D341Med (cell line): ENCODE measurements around the gene WNT7A.
"Not testable (repeated sequence)": the region's sequence is repeated elsewhere in the genome, so short reads cannot be mapped to it uniquely, and the experiment has no call there.

Source experiments
- DNase-seq: peaks from one replicate; pipeline ENCODE4 v3.0.0; 2012; ENCODE audit warnings: low spot score

The WNT7A gene

GRCh38 chr3:13879946-13880810 lies at the start of gene WNT7A:
TSS of gene WNT7A (minus strand) at chr3:13880071. CDS start at chr3:13879816, 255 bp downstream.
- DNase-seq, result peak; percentile 91

DNA sequence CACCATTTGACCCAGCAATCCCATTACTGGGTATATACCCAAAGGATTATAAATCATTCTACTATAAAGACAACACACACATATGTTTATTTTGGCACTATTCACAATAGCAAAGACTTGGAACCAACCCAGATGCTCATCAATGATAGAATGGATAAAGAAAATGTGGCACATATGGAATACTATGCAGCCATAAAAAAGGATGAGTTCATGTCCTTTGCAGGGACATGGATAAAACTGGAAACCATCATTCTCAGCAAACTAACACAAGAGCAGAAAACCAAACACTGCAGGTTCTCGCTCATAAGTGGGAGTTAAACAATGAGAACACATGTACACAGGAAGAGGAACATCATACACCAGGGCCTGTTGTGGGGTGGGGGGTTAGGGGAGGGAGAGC lies 48.9 kb upstream of the WNT7A start:
- not testable (repeated sequence) for DNase-seq

DNA sequence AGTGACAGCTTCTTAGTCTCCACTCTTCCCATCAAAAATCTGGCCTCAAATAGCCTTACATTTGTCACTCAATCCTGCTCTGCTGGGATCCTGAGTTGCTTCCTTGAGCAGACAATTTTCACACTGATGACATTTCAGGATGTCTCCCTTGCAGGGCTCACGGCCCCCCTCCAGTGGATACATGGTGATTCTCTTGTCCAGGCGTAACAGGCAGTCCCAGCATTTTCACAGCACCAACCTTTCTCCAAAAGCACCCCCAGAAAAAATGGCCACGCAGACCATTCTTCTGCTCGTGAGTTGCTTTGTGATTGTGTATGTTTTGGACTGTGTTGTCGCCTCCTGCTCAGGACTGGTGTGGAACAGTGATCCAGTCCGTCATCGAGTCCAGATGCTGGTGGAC lies 47.4 kb upstream of the WNT7A start:
- no peak for DNase-seq

DNA sequence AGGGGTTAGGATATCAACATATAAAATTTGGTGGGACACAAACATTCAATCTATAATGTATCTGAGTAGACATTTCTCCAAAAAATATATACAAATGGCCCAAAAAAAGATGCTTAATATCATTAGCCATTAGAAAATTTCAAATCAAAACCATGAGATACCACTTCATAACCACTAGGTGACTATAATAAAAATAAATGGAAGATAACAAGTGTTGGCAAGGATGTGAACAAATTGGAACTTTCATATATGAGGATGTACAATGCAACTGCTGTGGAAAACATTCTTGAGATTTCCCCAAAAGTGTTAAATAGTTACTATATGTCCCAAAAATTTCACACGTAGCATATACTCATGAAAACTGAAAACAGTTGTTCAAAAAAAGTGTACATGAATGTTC lies 36.5 kb upstream of the WNT7A start:
- no peak for DNase-seq

DNA sequence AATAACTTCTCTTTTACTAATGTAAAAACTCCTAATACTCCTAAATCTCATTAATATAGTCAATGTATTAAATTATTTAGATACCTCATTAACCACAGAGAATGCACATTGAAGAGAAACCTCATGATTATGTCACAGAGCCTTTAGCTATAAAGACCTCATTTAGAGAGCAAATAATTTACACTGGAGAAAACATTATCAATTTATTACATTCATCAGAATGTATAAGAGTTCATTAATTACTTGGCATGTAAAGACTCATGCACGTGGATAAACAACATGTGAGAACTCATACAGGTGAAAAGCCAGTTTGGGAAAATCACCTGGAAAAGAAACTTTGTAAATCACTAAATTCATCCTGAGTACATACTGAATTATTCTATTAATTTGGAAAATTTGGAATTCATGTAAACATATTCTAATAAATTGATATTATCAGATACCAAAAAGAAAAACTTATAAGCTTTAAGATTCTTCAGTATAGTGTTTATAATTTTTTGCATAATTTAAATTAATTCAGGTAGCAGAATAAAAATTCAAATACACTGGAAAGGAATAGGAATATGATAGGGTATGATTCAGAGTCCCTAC lies 22.9 kb upstream of the WNT7A start:
- DNase-seq, result no peak

GRCh38 chr3:13901935-13902584 lies 22.2 kb upstream of the WNT7A start:
- no peak for DNase-seq

DNA sequence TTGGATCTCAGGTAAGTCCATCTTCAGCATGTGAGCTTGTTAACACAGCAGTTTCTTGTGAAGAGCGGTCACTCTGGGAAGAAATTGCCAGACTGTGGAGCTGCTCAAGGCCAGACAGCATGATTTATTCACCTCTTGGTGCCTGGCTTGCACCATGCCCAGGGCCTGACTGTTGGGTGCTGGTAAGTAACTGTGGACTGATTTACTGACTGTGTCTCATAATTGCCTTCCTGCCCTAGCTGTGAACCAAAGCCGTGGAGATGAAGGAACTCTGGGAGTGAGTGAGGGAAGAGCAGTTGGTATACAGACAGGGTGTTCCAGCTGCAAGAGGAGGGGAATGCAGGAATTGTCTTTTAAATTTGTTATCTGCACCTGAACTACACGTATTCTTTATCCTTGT lies 18.5 kb upstream of the WNT7A start:
- DNase-seq, result no peak

- DNase-seq, result peak; percentile 74
These were observed 16.7 kb upstream of the WNT7A start for GRCh38 chr3:13896473-13897154.

- DNase-seq, result peak; percentile 96
These were observed 15.6 kb upstream of the WNT7A start for GRCh38 chr3:13895155-13896105.

GRCh38 chr3:13894807-13895154 lies 14.9 kb upstream of the WNT7A start:
- DNase-seq, result no peak

GRCh38 chr3:13894096-13894806 lies 14.4 kb upstream of the WNT7A start:
- DNase-seq, result no peak

DNA sequence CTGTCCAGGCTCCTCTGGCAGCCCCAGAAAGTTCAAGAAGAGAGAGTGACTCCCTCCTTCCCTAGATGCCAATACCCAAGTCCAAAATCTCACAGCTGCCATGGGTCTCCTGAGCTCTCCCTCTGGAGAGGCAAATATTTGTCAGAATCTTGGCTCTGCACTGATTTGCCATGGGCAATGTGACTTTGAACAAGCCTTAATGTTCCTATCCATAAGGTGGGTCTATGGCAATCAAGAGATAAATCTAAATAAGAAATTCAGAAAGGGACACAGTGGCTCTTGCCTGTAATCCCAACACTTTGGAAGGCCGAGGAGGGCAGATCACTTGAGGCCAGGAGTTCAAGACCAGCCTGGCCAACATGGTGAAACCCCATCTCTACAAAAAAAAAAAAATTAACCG lies 12.4 kb upstream of the WNT7A start:
- DNase-seq, result no peak

GRCh38 chr3:13891492-13892073 lies 11.7 kb upstream of the WNT7A start:
- DNase-seq, result no peak

DNA sequence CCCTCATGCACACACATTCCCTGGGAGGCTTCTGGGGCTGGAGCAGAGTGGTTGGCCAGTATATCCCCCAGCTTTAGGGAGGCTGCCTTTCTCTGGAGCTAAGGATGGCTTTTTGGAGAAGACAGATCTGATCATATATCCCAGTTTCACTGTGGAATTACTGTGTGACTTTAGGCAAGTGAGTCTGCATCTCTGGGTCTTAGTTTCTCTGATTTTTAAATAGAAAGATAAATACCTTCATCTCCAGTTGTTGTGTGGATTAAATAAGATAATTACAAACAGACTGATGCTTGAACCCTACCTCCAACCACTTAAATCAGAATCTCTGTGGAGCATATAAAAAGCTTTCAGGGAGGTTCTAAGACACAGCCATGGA lies 11.1 kb upstream of the WNT7A start:
- no peak for DNase-seq

DNA sequence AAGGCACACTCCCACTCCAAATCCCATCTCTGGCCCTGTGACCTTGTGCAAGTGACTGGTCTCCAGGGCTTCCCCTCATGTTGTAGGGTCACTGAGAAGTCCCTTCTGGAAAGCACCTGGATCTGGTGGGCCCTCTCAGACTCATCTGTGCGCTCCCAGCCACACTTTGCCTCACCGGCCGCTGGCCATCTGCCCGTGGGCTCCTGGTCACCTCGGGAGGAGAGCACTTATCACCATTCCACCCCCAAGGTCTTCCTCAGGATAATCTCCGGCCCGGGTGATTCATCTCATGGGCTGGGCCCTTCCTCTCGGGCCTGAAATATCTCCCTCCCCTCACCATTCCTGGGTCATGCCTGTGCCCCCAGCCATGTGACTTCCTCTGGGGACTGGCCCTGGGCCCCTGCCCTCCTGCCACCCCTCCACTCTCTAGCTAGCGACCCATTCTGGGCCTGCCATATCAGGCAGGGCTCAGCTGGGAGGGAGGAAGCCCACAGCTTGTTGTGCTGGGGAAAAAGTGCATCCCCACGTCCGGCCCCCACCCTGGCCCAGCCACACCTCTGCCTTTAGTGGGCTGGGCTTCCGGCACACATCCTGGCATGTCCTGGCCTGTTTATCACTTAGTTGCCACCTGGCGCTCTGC lies 10.6 kb upstream of the WNT7A start:
- no peak for DNase-seq

- DNase-seq, result no peak
These were observed 8.7 kb upstream of the WNT7A start for GRCh38 chr3:13888576-13888975.

GRCh38 chr3:13887495-13888300 lies 7.8 kb upstream of the WNT7A start:
- no peak for DNase-seq

DNA sequence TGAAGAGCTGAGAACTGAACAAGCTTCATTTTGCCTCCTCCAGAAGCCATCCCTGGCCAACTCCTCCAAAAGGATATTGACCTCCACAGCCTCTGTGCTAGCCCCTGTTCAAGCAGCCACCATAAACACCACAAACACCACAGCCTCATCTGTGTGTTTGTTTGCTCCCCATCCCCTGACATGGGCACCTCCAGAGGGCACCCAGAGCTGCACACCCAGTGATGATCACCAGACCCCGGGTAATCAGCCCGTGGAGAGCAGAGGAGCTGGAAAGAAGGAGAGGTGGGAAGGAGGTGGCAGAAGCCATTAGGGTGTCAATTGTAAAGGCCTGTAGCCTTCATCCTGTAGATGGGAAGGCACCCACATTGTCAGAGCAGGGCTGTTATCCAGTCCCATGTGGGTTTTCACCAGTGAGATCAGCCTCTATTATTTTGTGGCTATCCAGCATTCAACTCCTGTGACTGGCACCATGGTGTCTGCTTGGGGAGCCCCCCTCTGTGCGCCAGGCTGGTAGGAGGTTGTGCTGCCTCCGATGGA lies 6.8 kb upstream of the WNT7A start:
- no peak for DNase-seq

DNA sequence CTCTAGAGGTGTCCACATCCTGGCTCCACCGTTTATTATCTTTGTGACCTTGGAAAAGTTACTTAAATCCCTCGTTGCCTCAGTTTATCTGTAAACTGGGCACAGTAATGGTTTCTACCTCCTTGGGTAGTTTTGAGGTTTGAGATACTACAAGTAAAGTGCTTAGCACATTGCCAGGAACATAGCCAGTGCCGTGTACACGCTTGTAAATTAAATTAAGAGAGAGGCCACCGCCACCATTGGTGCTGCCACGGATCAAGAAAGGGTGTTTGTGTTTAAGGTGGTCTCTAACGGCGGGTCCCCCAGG lies 5.8 kb upstream of the WNT7A start:
- DNase-seq, result no peak
